WTC11 (cell line): Measurements from ENCODE around the gene SP3. TPM values are rescaled to one million over a fixed set of nuclear protein-coding genes. Genes with fewer than 3 reads are reported as not detected.

Experiments
- ATAC-seq: fragments of 200-7000 bp; cut with Tn5 transposase; 2 replicates; pipeline ENCODE4 v1.10.0; 2021; ENCODE audit warnings: mild to moderate bottlenecking, moderate library complexity
- CTCF ChIA-PET: fragments of 300-600 bp; sonication (Branson Sonifier 250); formaldehyde crosslinking; loops from one replicate; lab custom pipeline; 2021; ENCODE audit warnings: antibody characterized with exemption; lab: Charles Lee
- POLR2A ChIA-PET: fragments of 350-600 bp; sonication (Branson Sonifier 250); formaldehyde crosslinking; loops from one replicate; lab custom pipeline; 2021; ENCODE audit warnings: antibody characterized with exemption; lab: Charles Lee
- DNase-seq: peaks from one replicate; pipeline ENCODE4 v3.0.0; 2021; ENCODE audit warnings: low spot score
- H3K27ac Mint-ChIP-seq: 2 replicates; pipeline ENCODE4 v1.8.0; 2021; ENCODE audit warnings: mixed read lengths
- H3K27me3 Mint-ChIP-seq: 2 replicates; pipeline ENCODE4 v1.8.0; 2021; ENCODE audit warnings: low read depth, mild to moderate bottlenecking, moderate library complexity, mixed read lengths
- H3K36me3 Mint-ChIP-seq: 2 replicates; pipeline ENCODE4 v1.8.0; 2021; ENCODE audit warnings: mixed read lengths
- H3K4me1 Mint-ChIP-seq: 2 replicates; pipeline ENCODE4 v1.8.0; 2022; ENCODE audit warnings: mixed read lengths
- H3K4me3 Mint-ChIP-seq: 2 replicates; pipeline ENCODE4 v1.8.0; 2021; ENCODE audit warnings: mild to moderate bottlenecking, moderate library complexity, mixed read lengths
- H3K9me3 Mint-ChIP-seq: 2 replicates; pipeline ENCODE4 v1.8.0; 2021; ENCODE audit warnings: mixed read lengths
- ELF4 ChIP-seq: sonication (generic); formaldehyde crosslinking; IDR thresholded peaks from 2 replicates; pipeline ENCODE4 v1.8.1; 2022; ENCODE audit warnings: low read depth, mild to moderate bottlenecking, moderate library complexity, missing genetic modification reagents
- HMGA2 ChIP-seq: fragments of 250-450 bp; sonication (Bioruptor Pico); IDR thresholded peaks from 2 replicates; pipeline ENCODE4 v1.4.0; 2021; ENCODE audit warnings: mild to moderate bottlenecking, moderate library complexity
- MXD4 ChIP-seq: fragments of 250-450 bp; sonication (Bioruptor Pico); IDR thresholded peaks from 2 replicates; pipeline ENCODE4 v1.8.0; 2021; ENCODE audit warnings: mild to moderate bottlenecking, moderate library complexity, borderline replicate concordance
- OVOL2 ChIP-seq: fragments of 250-450 bp; sonication (Bioruptor Pico); IDR thresholded peaks from 2 replicates; pipeline ENCODE4 v1.9.0; 2021; ENCODE audit warnings: mild to moderate bottlenecking, borderline replicate concordance
- PRRX2 ChIP-seq: fragments of 250-450 bp; sonication (Bioruptor Pico); IDR thresholded peaks from 2 replicates; pipeline ENCODE4 v1.8.0; 2021; ENCODE audit warnings: mild to moderate bottlenecking
- SMAD3 ChIP-seq: sonication (generic); formaldehyde crosslinking; IDR thresholded peaks from 2 replicates; pipeline ENCODE4 v1.8.0; 2022; ENCODE audit warnings: missing genetic modification reagents, mild to moderate bottlenecking, borderline replicate concordance
- SOX15 ChIP-seq: fragments of 250-450 bp; sonication (Bioruptor Pico); IDR thresholded peaks from 2 replicates; pipeline ENCODE4 v1.9.0; 2021; ENCODE audit warnings: mild to moderate bottlenecking
- TP53 ChIP-seq: sonication (generic); formaldehyde crosslinking; IDR thresholded peaks from 2 replicates; pipeline ENCODE4 v1.8.1; 2023; ENCODE audit warnings: mild to moderate bottlenecking, missing genetic modification reagents
- ZNF121 ChIP-seq: sonication (generic); formaldehyde crosslinking; IDR thresholded peaks from 2 replicates; pipeline ENCODE4 v1.8.0; 2023; ENCODE audit warnings: missing genetic modification reagents
- ZNF138 ChIP-seq: sonication (generic); formaldehyde crosslinking; conservative IDR thresholded peaks from 2 replicates; pipeline ENCODE4 v1.8.1; 2022; ENCODE audit warnings: mild to moderate bottlenecking, moderate library complexity, missing genetic modification reagents
- ZNF423 ChIP-seq: fragments of 250-450 bp; sonication (Bioruptor Pico); IDR thresholded peaks from 2 replicates; pipeline ENCODE4 v2.1.2; 2022; ENCODE audit warnings: mild to moderate bottlenecking, moderate library complexity
- total RNA-seq: library from RNA; stranded (reverse); gene quantifications from 3 replicates; pipeline ENCODE4 v1.2.3, GENCODE V29; 2021
- TF ChIP-seq, protein P1 (sequence below): sonication (generic); formaldehyde crosslinking; conservative IDR thresholded peaks from 2 replicates; pipeline ENCODE4 v1.8.1; 2022; ENCODE audit warnings: mild to moderate bottlenecking, missing genetic modification reagents
- TF ChIP-seq, protein P2 (sequence below): fragments of 250-450 bp; sonication (Bioruptor Pico); IDR thresholded peaks from 2 replicates; pipeline ENCODE4 v1.9.0; 2021; ENCODE audit warnings: mild to moderate bottlenecking
- TF ChIP-seq, protein P3 (sequence below): fragments of 250-450 bp; sonication (Bioruptor Pico); IDR thresholded peaks from 2 replicates; pipeline ENCODE4 v2.1.2; 2022; ENCODE audit warnings: mild to moderate bottlenecking, moderate library complexity
- TF ChIP-seq, protein P4 (sequence below): sonication (generic); formaldehyde crosslinking; IDR thresholded peaks from 2 replicates; pipeline ENCODE4 v1.8.0; 2022; ENCODE audit warnings: mild to moderate bottlenecking, missing genetic modification reagents
- TF ChIP-seq, protein P5 (sequence below): fragments of 200-600 bp; IDR thresholded peaks from 2 replicates; pipeline ENCODE4 v1.8.0; 2022; ENCODE audit warnings: antibody characterized with exemption
- TF ChIP-seq, protein P6 (sequence below): sonication (generic); formaldehyde crosslinking; IDR thresholded peaks from 2 replicates; pipeline ENCODE4 v1.8.1; 2023; ENCODE audit warnings: mild to moderate bottlenecking, missing genetic modification reagents
- TF ChIP-seq, protein P7 (sequence below): sonication (generic); formaldehyde crosslinking; IDR thresholded peaks from 2 replicates; pipeline ENCODE4 v1.8.0; 2022; ENCODE audit warnings: missing genetic modification reagents
- TF ChIP-seq, protein P8 (sequence below): sonication (generic); formaldehyde crosslinking; IDR thresholded peaks from 2 replicates; pipeline ENCODE4 v1.8.1; 2023; ENCODE audit warnings: mild to moderate bottlenecking, missing genetic modification reagents

Gene SP3
- total RNA-seq, 1 experiment from 2014 or later: 88.5 TPM

DNA sequence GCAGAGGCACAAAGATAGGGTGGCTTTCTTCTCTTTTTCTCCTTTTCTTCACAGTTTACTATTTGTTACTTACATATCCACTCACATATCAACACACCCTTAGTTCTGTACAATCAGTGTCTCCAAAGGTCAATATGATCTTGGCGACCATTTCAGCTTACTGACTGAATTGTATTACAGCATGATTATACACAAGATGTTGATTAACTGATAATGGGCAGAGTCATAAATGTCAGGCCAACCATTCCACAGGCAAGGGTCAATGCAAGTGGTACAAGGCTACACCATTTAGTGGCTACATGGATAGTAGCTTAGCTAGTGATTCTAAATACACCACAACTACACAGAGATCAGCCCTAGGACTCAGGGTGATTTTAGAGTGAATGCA lies 20.4 kb upstream of the SP3 start:
- ChIA-PET POLR2A (no interaction called here), CTCF (interaction anchor here (1.3 kb wide), 1 partner anchor 215 kb away, joined by 3 read pairs; no protein-coding TSS in a partner anchor)
- DNase-seq: no peak

More for the DNA sequence above, 20.4 kb upstream of the SP3 start:
- no peak overlapping the region for H3K27ac Mint-ChIP-seq
- TF ChIP-seq, protein P1, sequence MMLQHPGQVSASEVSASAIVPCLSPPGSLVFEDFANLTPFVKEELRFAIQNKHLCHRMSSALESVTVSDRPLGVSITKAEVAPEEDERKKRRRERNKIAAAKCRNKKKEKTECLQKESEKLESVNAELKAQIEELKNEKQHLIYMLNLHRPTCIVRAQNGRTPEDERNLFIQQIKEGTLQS (CRISPR knock-in tag): no peak
- TF ChIP-seq HMGA2 (CRISPR knock-in tag) (no peak), SOX15 (CRISPR knock-in tag) (no peak), TP53 (CRISPR knock-in tag) (no peak), ZNF121 (CRISPR knock-in tag) (no peak), ZNF423 (no peak), PRRX2 (CRISPR knock-in tag) (no peak), ELF4 (CRISPR knock-in tag) (no peak), OVOL2 (no peak), MXD4 (no peak), SMAD3 (CRISPR knock-in tag) (no peak), ZNF138 (CRISPR knock-in tag) (no peak)
- TF ChIP-seq, protein P2, sequence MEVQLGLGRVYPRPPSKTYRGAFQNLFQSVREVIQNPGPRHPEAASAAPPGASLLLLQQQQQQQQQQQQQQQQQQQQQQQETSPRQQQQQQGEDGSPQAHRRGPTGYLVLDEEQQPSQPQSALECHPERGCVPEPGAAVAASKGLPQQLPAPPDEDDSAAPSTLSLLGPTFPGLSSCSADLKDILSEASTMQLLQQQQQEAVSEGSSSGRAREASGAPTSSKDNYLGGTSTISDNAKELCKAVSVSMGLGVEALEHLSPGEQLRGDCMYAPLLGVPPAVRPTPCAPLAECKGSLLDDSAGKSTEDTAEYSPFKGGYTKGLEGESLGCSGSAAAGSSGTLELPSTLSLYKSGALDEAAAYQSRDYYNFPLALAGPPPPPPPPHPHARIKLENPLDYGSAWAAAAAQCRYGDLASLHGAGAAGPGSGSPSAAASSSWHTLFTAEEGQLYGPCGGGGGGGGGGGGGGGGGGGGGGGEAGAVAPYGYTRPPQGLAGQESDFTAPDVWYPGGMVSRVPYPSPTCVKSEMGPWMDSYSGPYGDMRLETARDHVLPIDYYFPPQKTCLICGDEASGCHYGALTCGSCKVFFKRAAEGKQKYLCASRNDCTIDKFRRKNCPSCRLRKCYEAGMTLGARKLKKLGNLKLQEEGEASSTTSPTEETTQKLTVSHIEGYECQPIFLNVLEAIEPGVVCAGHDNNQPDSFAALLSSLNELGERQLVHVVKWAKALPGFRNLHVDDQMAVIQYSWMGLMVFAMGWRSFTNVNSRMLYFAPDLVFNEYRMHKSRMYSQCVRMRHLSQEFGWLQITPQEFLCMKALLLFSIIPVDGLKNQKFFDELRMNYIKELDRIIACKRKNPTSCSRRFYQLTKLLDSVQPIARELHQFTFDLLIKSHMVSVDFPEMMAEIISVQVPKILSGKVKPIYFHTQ (CRISPR knock-in tag): no peak
- TF ChIP-seq, protein P3, sequence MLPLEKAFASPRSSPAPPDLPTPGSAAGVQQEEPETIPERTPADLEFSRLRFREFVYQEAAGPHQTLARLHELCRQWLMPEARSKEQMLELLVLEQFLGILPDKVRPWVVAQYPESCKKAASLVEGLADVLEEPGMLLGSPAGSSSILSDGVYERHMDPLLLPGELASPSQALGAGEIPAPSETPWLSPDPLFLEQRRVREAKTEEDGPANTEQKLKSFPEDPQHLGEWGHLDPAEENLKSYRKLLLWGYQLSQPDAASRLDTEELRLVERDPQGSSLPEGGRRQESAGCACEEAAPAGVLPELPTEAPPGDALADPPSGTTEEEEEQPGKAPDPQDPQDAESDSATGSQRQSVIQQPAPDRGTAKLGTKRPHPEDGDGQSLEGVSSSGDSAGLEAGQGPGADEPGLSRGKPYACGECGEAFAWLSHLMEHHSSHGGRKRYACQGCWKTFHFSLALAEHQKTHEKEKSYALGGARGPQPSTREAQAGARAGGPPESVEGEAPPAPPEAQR: no peak
- TF ChIP-seq, protein P4, sequence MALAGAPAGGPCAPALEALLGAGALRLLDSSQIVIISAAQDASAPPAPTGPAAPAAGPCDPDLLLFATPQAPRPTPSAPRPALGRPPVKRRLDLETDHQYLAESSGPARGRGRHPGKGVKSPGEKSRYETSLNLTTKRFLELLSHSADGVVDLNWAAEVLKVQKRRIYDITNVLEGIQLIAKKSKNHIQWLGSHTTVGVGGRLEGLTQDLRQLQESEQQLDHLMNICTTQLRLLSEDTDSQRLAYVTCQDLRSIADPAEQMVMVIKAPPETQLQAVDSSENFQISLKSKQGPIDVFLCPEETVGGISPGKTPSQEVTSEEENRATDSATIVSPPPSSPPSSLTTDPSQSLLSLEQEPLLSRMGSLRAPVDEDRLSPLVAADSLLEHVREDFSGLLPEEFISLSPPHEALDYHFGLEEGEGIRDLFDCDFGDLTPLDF (CRISPR knock-in tag): no peak
- TF ChIP-seq, protein P5, sequence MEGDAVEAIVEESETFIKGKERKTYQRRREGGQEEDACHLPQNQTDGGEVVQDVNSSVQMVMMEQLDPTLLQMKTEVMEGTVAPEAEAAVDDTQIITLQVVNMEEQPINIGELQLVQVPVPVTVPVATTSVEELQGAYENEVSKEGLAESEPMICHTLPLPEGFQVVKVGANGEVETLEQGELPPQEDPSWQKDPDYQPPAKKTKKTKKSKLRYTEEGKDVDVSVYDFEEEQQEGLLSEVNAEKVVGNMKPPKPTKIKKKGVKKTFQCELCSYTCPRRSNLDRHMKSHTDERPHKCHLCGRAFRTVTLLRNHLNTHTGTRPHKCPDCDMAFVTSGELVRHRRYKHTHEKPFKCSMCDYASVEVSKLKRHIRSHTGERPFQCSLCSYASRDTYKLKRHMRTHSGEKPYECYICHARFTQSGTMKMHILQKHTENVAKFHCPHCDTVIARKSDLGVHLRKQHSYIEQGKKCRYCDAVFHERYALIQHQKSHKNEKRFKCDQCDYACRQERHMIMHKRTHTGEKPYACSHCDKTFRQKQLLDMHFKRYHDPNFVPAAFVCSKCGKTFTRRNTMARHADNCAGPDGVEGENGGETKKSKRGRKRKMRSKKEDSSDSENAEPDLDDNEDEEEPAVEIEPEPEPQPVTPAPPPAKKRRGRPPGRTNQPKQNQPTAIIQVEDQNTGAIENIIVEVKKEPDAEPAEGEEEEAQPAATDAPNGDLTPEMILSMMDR: no peak
- TF ChIP-seq, protein P6, sequence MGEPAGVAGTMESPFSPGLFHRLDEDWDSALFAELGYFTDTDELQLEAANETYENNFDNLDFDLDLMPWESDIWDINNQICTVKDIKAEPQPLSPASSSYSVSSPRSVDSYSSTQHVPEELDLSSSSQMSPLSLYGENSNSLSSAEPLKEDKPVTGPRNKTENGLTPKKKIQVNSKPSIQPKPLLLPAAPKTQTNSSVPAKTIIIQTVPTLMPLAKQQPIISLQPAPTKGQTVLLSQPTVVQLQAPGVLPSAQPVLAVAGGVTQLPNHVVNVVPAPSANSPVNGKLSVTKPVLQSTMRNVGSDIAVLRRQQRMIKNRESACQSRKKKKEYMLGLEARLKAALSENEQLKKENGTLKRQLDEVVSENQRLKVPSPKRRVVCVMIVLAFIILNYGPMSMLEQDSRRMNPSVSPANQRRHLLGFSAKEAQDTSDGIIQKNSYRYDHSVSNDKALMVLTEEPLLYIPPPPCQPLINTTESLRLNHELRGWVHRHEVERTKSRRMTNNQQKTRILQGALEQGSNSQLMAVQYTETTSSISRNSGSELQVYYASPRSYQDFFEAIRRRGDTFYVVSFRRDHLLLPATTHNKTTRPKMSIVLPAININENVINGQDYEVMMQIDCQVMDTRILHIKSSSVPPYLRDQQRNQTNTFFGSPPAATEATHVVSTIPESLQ (CRISPR knock-in tag): no peak
- TF ChIP-seq, protein P7, sequence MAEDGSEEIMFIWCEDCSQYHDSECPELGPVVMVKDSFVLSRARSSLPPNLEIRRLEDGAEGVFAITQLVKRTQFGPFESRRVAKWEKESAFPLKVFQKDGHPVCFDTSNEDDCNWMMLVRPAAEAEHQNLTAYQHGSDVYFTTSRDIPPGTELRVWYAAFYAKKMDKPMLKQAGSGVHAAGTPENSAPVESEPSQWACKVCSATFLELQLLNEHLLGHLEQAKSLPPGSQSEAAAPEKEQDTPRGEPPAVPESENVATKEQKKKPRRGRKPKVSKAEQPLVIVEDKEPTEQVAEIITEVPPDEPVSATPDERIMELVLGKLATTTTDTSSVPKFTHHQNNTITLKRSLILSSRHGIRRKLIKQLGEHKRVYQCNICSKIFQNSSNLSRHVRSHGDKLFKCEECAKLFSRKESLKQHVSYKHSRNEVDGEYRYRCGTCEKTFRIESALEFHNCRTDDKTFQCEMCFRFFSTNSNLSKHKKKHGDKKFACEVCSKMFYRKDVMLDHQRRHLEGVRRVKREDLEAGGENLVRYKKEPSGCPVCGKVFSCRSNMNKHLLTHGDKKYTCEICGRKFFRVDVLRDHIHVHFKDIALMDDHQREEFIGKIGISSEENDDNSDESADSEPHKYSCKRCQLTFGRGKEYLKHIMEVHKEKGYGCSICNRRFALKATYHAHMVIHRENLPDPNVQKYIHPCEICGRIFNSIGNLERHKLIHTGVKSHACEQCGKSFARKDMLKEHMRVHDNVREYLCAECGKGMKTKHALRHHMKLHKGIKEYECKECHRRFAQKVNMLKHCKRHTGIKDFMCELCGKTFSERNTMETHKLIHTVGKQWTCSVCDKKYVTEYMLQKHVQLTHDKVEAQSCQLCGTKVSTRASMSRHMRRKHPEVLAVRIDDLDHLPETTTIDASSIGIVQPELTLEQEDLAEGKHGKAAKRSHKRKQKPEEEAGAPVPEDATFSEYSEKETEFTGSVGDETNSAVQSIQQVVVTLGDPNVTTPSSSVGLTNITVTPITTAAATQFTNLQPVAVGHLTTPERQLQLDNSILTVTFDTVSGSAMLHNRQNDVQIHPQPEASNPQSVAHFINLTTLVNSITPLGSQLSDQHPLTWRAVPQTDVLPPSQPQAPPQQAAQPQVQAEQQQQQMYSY: no peak
- TF ChIP-seq, protein P8, sequence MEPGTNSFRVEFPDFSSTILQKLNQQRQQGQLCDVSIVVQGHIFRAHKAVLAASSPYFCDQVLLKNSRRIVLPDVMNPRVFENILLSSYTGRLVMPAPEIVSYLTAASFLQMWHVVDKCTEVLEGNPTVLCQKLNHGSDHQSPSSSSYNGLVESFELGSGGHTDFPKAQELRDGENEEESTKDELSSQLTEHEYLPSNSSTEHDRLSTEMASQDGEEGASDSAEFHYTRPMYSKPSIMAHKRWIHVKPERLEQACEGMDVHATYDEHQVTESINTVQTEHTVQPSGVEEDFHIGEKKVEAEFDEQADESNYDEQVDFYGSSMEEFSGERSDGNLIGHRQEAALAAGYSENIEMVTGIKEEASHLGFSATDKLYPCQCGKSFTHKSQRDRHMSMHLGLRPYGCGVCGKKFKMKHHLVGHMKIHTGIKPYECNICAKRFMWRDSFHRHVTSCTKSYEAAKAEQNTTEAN: no peak
- H3K27me3 Mint-ChIP-seq: no peaks in the 10 kb centered on the region
- no peaks in the 10 kb centered on the region for H3K36me3 Mint-ChIP-seq
- peaks cover 20% of the 10 kb centered on the region for H3K4me1 Mint-ChIP-seq
- H3K4me3 Mint-ChIP-seq: no peak overlapping the region
- no peaks in the 10 kb centered on the region for H3K9me3 Mint-ChIP-seq
- no peak for ATAC-seq
